ENCODE measurements around the gene PNLIP.

PNLIP gene

GRCh38 chr10:116545756-116546155, at the start of gene PNLIP:
Gene PNLIP, plus strand, starts transcription at chr10:116545931. Its CDS starts 162 bp downstream, at chr10:116546093.
- no peak for FAIRE-seq

GRCh38 chr10:116504786-116505185, 40.9 kb upstream of the PNLIP start:
- DNase-seq (ENCODE audit: insufficient read length, low spot score) (no peak), FAIRE-seq (no peak)

More at GRCh38 chr10:116545756-116546155, at the start of gene PNLIP:
- no peak for DNase-seq (ENCODE audit: insufficient read length, low spot score)

- no peak for FAIRE-seq
- no peak for DNase-seq (ENCODE audit: insufficient read length, low spot score)
Measured at GRCh38 chr10:116510565-116510964, 35.2 kb upstream of the PNLIP start.

GRCh38 chr10:116511365-116511764, 34.4 kb upstream of the PNLIP start:
- FAIRE-seq (no peak), DNase-seq (ENCODE audit: insufficient read length, low spot score) (no peak)

GRCh38 chr10:116521424-116522290, 24.1 kb upstream of the PNLIP start:
- FAIRE-seq (peak; percentile 53), DNase-seq (ENCODE audit: insufficient read length, low spot score) (peak; percentile 6)

GRCh38 chr10:116522803-116523381, 22.8 kb upstream of the PNLIP start:
- DNase-seq (ENCODE audit: insufficient read length, low spot score) (no peak), FAIRE-seq (no peak)

- DNase-seq (ENCODE audit: insufficient read length, low spot score) (no peak), FAIRE-seq (no peak)
Measured at GRCh38 chr10:116524736-116525135, 21.0 kb upstream of the PNLIP start.

GRCh38 chr10:116526219-116526618, 19.5 kb upstream of the PNLIP start:
- FAIRE-seq, result no peak
- no peak for DNase-seq (ENCODE audit: insufficient read length, low spot score)

GRCh38 chr10:116536810-116537209, 8.9 kb upstream of the PNLIP start:
- FAIRE-seq, result no peak
- DNase-seq (ENCODE audit: insufficient read length, low spot score), result no peak

GRCh38 chr10:116538456-116538855, 7.3 kb upstream of the PNLIP start:
- DNase-seq (ENCODE audit: insufficient read length, low spot score) (no peak), FAIRE-seq (no peak)

GRCh38 chr10:116538992-116539391, 6.7 kb upstream of the PNLIP start:
- no peak for FAIRE-seq

GRCh38 chr10:116540814-116541213, 4.9 kb upstream of the PNLIP start:
- FAIRE-seq (no peak), DNase-seq (ENCODE audit: insufficient read length, low spot score) (no peak)

More at GRCh38 chr10:116538992-116539391, 6.7 kb upstream of the PNLIP start:
- no peak for DNase-seq (ENCODE audit: insufficient read length, low spot score)

- DNase-seq (ENCODE audit: insufficient read length, low spot score), result no peak
- no peak for FAIRE-seq
Measured at GRCh38 chr10:116542007-116542677, 3.6 kb upstream of the PNLIP start.

GRCh38 chr10:116545122-116545521, 609 bp upstream of the PNLIP start:
- no peak for DNase-seq (ENCODE audit: insufficient read length, low spot score)
- FAIRE-seq, result no peak

GRCh38 chr10:116548301-116548700, 2.6 kb downstream of the PNLIP start:
- DNase-seq (ENCODE audit: insufficient read length, low spot score) (no peak), FAIRE-seq (no peak)

- no peak for DNase-seq (ENCODE audit: insufficient read length, low spot score)
- FAIRE-seq, result no peak
Measured at GRCh38 chr10:116553378-116553980, 7.7 kb downstream of the PNLIP start.

GRCh38 chr10:116554628-116555027, 8.9 kb downstream of the PNLIP start:
- FAIRE-seq, result no peak
- no peak for DNase-seq (ENCODE audit: insufficient read length, low spot score)

GRCh38 chr10:116555880-116556279, 10.1 kb downstream of the PNLIP start:
- DNase-seq (ENCODE audit: insufficient read length, low spot score) (no peak), FAIRE-seq (no peak)

- FAIRE-seq, result no peak
Measured at GRCh38 chr10:116557305-116557880, 11.7 kb downstream of the PNLIP start.

GRCh38 chr10:116565534-116565933, 19.8 kb downstream of the PNLIP start:
- FAIRE-seq (no peak), DNase-seq (ENCODE audit: insufficient read length, low spot score) (no peak)

More at GRCh38 chr10:116557305-116557880, 11.7 kb downstream of the PNLIP start:
- no peak for DNase-seq (ENCODE audit: insufficient read length, low spot score)

GRCh38 chr10:116566932-116567331, 21.2 kb downstream of the PNLIP start:
- FAIRE-seq (no peak), DNase-seq (ENCODE audit: insufficient read length, low spot score) (no peak)
